Endothelial cell of umbilical vein (primary cell): Measurements from ENCODE around the gene RPH3AL. TPM values are rescaled to one million over a fixed set of nuclear protein-coding genes. Genes with fewer than 3 reads are reported as not detected.

Experiments used
- BruUV-seq: library from RNA; stranded (reverse); fragments of 400-500 nt; replicated peaks from 2 replicates; lab custom pipeline; 2021; lab: Mats Ljungman, UMichigan
- CTCF ChIA-PET: fragments of 300-600, 350-600 bp; sonication (Branson Sonifier 250); formaldehyde crosslinking; loops from one replicate; lab custom pipeline; 2021; ENCODE audit warnings: antibody characterized with exemption, inconsistent platforms; lab: Charles Lee
- POLR2A ChIA-PET: fragments of 300-600, 350-600 bp; sonication (Branson Sonifier 250); formaldehyde crosslinking; loops from one replicate; lab custom pipeline; 2021; ENCODE audit warnings: antibody characterized with exemption, inconsistent platforms; lab: Charles Lee
- DNase-seq: peaks from one replicate; pipeline ENCODE4 v3.0.0-alpha.2; 2011; ENCODE audit warnings: low read depth, low spot score
- FAIRE-seq: peaks from 2 replicates; lab custom pipeline; 2011; peaks lifted over from hg19 to GRCh38; lab: Jason Lieb, UNC
- H2AFZ ChIP-seq: 2 replicates; pipeline ENCODE4 v1.6.0; 2012; ENCODE audit warnings: low read depth, low read length, control low read depth, inconsistent platforms
- H3K27ac ChIP-seq: 2 replicates; pipeline ENCODE4 v1.5.1; 2011; ENCODE audit warnings: low read depth, mild to moderate bottlenecking, control low read depth, low read length, moderate library complexity; ENCODE audit not compliant: insufficient read depth
- H3K27me3 ChIP-seq, 2 experiments: 2 replicates each; pipeline versions ENCODE4 v1.6.0 to v1.6.1; 2011; ENCODE audit warnings: low read length in 2 of 2, mixed read lengths in 1 of 2; ENCODE audit not compliant: control insufficient read depth in 2 of 2, insufficient read depth in 2 of 2
- H3K36me3 ChIP-seq, 2 experiments: 2 replicates in 1 of 2; 3 replicates in 1 of 2; pipeline ENCODE4 v1.5.1; 2011; ENCODE audit warnings: low read length in 2 of 2, mild to moderate bottlenecking in 1 of 2, moderate library complexity in 1 of 2; ENCODE audit not compliant: control insufficient read depth in 2 of 2, insufficient read depth in 2 of 2; ENCODE audit errors: extremely low read depth in 1 of 2
- H3K4me1 ChIP-seq: 3 replicates; pipeline ENCODE4 v1.5.1; 2011; ENCODE audit warnings: mild to moderate bottlenecking, low read length; ENCODE audit not compliant: control insufficient read depth, insufficient read depth; ENCODE audit errors: extremely low read depth
- H3K4me2 ChIP-seq: 2 replicates; pipeline ENCODE4 v1.6.1; 2011; ENCODE audit warnings: low read length, control low read depth, mixed read lengths; ENCODE audit not compliant: insufficient read depth
- H3K4me3 ChIP-seq, 3 experiments: fragments of 200-600 bp in 1 of 3; sonication (generic), shearing (Covaris generic) in 1 of 3; replicated peaks in 1 of 3; 2 replicates each; pipeline ENCODE4 v1.5.1; 2011 to 2016; ENCODE audit warnings: control low read depth in 3 of 3, low read length in 3 of 3, mild to moderate bottlenecking in 2 of 3, inconsistent platforms in 1 of 3, low read depth in 1 of 3, moderate library complexity in 1 of 3; ENCODE audit not compliant: insufficient read depth in 1 of 3
- H3K79me2 ChIP-seq: 2 replicates; pipeline ENCODE4 v1.6.0; 2012; ENCODE audit warnings: low read length, inconsistent platforms; ENCODE audit not compliant: control insufficient read depth, insufficient read depth
- H3K9ac ChIP-seq: replicated peaks from 2 replicates; pipeline ENCODE3; 2011; ENCODE audit warnings: low read length, control low read depth; ENCODE audit not compliant: insufficient read depth; ENCODE audit errors: extremely low read depth
- H3K9me1 ChIP-seq: replicated peaks from 3 replicates; pipeline ENCODE4 v1.6.0; 2011; ENCODE audit warnings: mild to moderate bottlenecking, low read length; ENCODE audit not compliant: control insufficient read depth, insufficient read depth; ENCODE audit errors: extremely low read depth
- H3K9me3 ChIP-seq: replicated peaks from 2 replicates; pipeline ENCODE4 v1.5.1; 2012; ENCODE audit warnings: low read length, inconsistent platforms; ENCODE audit not compliant: control insufficient read depth, insufficient read depth
- H4K20me1 ChIP-seq: replicated peaks from 2 replicates; pipeline ENCODE3; 2011; ENCODE audit warnings: mild to moderate bottlenecking, low read length; ENCODE audit not compliant: control insufficient read depth, insufficient read depth; ENCODE audit errors: extremely low read depth
- EZH2 ChIP-seq: IDR thresholded peaks from 2 replicates; pipeline ENCODE4 v1.6.1; 2012; ENCODE audit warnings: borderline replicate concordance, low read depth, mild to moderate bottlenecking, moderate library complexity, low read length, inconsistent platforms; ENCODE audit not compliant: severe bottlenecking
- FOS ChIP-seq: IDR thresholded peaks from 2 replicates; pipeline ENCODE4 v1.6.1; 2011; ENCODE audit warnings: mild to moderate bottlenecking, low read length, moderate library complexity, borderline replicate concordance; ENCODE audit not compliant: insufficient read depth
- GATA2 ChIP-seq: IDR thresholded peaks from 2 replicates; pipeline ENCODE4 v1.7.0; 2011; ENCODE audit warnings: low read depth, mild to moderate bottlenecking, moderate library complexity, mixed read lengths, low read length; ENCODE audit not compliant: insufficient read length, insufficient read depth
- JUN ChIP-seq: IDR thresholded peaks from 2 replicates; pipeline ENCODE4 v1.6.1; 2011; ENCODE audit warnings: borderline replicate concordance, low read depth; ENCODE audit not compliant: insufficient read length, insufficient read depth
- MYC ChIP-seq: IDR thresholded peaks from one replicate; pipeline ENCODE4 v1.6.1; 2011; ENCODE audit warnings: mild to moderate bottlenecking, low read depth, low read length
- POLR2A ChIP-seq: IDR thresholded peaks from 2 replicates; pipeline ENCODE4 v1.6.1; 2012; ENCODE audit warnings: low read depth, mild to moderate bottlenecking, control low read depth, low read length
- POLR2AphosphoS5 ChIP-seq: IDR thresholded peaks from 2 replicates; pipeline ENCODE4 v1.6.1; 2012; ENCODE audit warnings: low read depth, mild to moderate bottlenecking, control low read depth, low read length, moderate library complexity; ENCODE audit not compliant: insufficient read depth
- dilution Hi-C: fragments of 300-500 bp; cut with MboI; formaldehyde crosslinking; loops from one replicate; pipeline ENCODE4 v1.15.0; 2019; ENCODE audit warnings: low sequenced_read_pairs; ENCODE audit not compliant: extremely low pct_ligation_motif_present
- intact Hi-C: fragments of 100-400 bp; cut with micrococcal nuclease; formaldehyde crosslinking; loops from one replicate; pipeline ENCODE4 v1.10.0; 2022
- polyA plus RNA-seq, 4 experiments: library from polyadenylated mRNA; depleted of rRNA in 3 of 4; stranded (reverse) in 3 of 4; unstranded in 1 of 4; fragments of >200 nt; gene quantifications; 2 replicates each; pipeline versions ENCODE4 v1.2.1 to v1.2.3, GENCODE V29; 2011 to 2012; ENCODE audit warnings: missing spikeins in 1 of 4
- total RNA-seq: library from RNA; stranded (reverse); gene quantifications from 2 replicates; pipeline ENCODE4 v1.2.3, GENCODE V29; 2021
- TF ChIP-seq, protein P1 (sequence below), 2 donors: IDR thresholded peaks; 1 replicate in 1 of 2; 2 replicates in 1 of 2; pipeline ENCODE4 v1.5.1; 2011; ENCODE audit warnings: low read length in 2 of 2, mild to moderate bottlenecking in 2 of 2, moderate library complexity in 2 of 2, control low read depth in 1 of 2, inconsistent platforms in 1 of 2, low read depth in 1 of 2; ENCODE audit not compliant: insufficient read depth in 1 of 2; ENCODE audit errors: extremely low read depth in 1 of 2
- TF ChIP-seq, protein P2 (sequence below): IDR thresholded peaks from 2 replicates; pipeline ENCODE4 v1.6.1; 2011; ENCODE audit not compliant: insufficient read depth, insufficient read length

RPH3AL gene
- total and polyA plus RNA-seq, 2 donors (not counting 3 experiments of a cell fraction or from before 2014, with no cell fraction given): 4.1 to 7.0 TPM

DNA sequence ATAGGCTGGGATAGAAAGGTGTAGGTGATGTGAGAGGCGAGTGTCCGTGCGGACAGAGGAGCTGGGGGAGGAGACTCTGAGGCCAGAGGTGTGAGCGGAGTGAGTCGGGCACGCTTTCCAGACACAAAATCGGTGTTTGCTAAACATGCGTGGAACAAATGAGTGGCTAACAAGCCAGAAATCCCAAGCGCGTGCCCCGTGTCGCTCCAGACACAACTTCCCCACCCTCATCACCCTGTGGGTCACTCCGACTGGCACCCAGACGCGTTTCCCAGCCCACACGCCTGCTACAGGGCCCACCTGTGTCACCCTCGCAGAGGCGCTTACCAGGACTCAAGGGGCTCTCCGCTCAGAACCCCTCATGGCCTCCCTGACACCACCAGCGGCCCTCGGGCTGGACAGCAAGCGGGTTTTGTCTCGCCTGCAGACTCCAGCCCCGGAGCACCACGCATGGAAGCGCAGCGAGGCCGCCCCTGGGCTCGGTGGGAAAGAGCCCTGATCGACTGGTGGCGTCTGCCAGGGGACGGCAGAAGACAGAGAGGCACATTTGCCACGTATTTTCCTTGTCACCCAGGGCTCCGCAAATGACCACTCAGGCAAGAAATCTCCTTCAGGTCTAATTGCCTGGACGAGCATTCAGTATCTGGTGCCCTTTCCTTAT lies 6.0 kb upstream of the RPH3AL start:
- no peaks in the 10 kb centered on the region for H3K9me3 ChIP-seq
- intact Hi-C loops (no loop called here), dilution Hi-C loops (no loop called here)
- BruUV-seq: no TSS peak
- no peak overlapping the region for H3K9ac ChIP-seq
- H2AFZ ChIP-seq: no peak overlapping the region
- DNase-seq (no peak), FAIRE-seq (no peak)
- no peaks in the 10 kb centered on the region for H3K9me1 ChIP-seq
- H3K4me2 ChIP-seq: no peak overlapping the region
- no peak overlapping the region for H3K4me3 ChIP-seq
- no peaks in the 10 kb centered on the region for H4K20me1 ChIP-seq
- H3K79me2 ChIP-seq: no peaks in the 10 kb centered on the region
- no peak overlapping the region for H3K27ac ChIP-seq
- ChIA-PET POLR2A (no interaction called here), CTCF (no interaction called here)
- H3K4me1 ChIP-seq: no peaks in the 10 kb centered on the region
- TF ChIP-seq JUN (no peak), FOS (no peak), EZH2 (no peak), POLR2A (no peak), GATA2 (no peak), POLR2AphosphoS5 (no peak), MYC (no peak)
- TF ChIP-seq, protein P1, sequence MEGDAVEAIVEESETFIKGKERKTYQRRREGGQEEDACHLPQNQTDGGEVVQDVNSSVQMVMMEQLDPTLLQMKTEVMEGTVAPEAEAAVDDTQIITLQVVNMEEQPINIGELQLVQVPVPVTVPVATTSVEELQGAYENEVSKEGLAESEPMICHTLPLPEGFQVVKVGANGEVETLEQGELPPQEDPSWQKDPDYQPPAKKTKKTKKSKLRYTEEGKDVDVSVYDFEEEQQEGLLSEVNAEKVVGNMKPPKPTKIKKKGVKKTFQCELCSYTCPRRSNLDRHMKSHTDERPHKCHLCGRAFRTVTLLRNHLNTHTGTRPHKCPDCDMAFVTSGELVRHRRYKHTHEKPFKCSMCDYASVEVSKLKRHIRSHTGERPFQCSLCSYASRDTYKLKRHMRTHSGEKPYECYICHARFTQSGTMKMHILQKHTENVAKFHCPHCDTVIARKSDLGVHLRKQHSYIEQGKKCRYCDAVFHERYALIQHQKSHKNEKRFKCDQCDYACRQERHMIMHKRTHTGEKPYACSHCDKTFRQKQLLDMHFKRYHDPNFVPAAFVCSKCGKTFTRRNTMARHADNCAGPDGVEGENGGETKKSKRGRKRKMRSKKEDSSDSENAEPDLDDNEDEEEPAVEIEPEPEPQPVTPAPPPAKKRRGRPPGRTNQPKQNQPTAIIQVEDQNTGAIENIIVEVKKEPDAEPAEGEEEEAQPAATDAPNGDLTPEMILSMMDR (IDR thresholded peaks at IDR 0.05; ENCODE audit: extremely low read depth in 1 of 2, insufficient read depth in 1 of 2, low read depth in 1 of 2, low read length in 2 of 2): no peak
- TF ChIP-seq, protein P2, sequence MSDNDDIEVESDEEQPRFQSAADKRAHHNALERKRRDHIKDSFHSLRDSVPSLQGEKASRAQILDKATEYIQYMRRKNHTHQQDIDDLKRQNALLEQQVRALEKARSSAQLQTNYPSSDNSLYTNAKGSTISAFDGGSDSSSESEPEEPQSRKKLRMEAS: no peak
- no peaks in the 10 kb centered on the region for H3K27me3 ChIP-seq
- no peaks in the 10 kb centered on the region for H3K36me3 ChIP-seq
